Neural crest cell (in vitro differentiated cells): Measurements from ENCODE around the gene OR2S2. TPM values are rescaled to one million over a fixed set of nuclear protein-coding genes. Genes with fewer than 3 reads are reported as not detected.

ENCODE experiments used
- DNase-seq: peaks from one replicate; pipeline ENCODE4 v3.0.0; 2021; ENCODE audit warnings: low read depth, mixed read lengths, low spot score
- H3K27ac Mint-ChIP-seq: one replicate; pipeline ENCODE4 v1.8.0; 2021; ENCODE audit warnings: mild to moderate bottlenecking, mixed read lengths; ENCODE audit not compliant: unreplicated experiment
- H3K27me3 Mint-ChIP-seq: 2 replicates; pipeline ENCODE4 v1.8.0; 2021; ENCODE audit warnings: low read depth, mild to moderate bottlenecking, mixed read lengths
- H3K36me3 Mint-ChIP-seq: 2 replicates; pipeline ENCODE4 v1.8.0; 2021; ENCODE audit warnings: low read depth, mild to moderate bottlenecking, mixed read lengths
- H3K4me1 Mint-ChIP-seq: 2 replicates; pipeline ENCODE4 v1.8.0; 2021; ENCODE audit warnings: mixed read lengths
- H3K4me3 Mint-ChIP-seq: one replicate; pipeline ENCODE4 v1.8.0; 2021; ENCODE audit warnings: mild to moderate bottlenecking, mixed read lengths
- H3K9me3 Mint-ChIP-seq: 2 replicates; pipeline ENCODE4 v1.8.0; 2021; ENCODE audit warnings: mixed read lengths
- CTCF ChIP-seq: fragments of 200-600 bp; sonication (generic); conservative IDR thresholded peaks from 2 replicates; pipeline ENCODE4 v1.5.0; 2021; ENCODE audit warnings: antibody characterized with exemption, mild to moderate bottlenecking
- total RNA-seq: library from RNA; stranded (reverse); gene quantifications from 2 replicates; pipeline ENCODE4 v1.2.1, GENCODE V29; 2021

The OR2S2 gene
- total RNA-seq, 1 donor from 2014 or later: not detected

DNA sequence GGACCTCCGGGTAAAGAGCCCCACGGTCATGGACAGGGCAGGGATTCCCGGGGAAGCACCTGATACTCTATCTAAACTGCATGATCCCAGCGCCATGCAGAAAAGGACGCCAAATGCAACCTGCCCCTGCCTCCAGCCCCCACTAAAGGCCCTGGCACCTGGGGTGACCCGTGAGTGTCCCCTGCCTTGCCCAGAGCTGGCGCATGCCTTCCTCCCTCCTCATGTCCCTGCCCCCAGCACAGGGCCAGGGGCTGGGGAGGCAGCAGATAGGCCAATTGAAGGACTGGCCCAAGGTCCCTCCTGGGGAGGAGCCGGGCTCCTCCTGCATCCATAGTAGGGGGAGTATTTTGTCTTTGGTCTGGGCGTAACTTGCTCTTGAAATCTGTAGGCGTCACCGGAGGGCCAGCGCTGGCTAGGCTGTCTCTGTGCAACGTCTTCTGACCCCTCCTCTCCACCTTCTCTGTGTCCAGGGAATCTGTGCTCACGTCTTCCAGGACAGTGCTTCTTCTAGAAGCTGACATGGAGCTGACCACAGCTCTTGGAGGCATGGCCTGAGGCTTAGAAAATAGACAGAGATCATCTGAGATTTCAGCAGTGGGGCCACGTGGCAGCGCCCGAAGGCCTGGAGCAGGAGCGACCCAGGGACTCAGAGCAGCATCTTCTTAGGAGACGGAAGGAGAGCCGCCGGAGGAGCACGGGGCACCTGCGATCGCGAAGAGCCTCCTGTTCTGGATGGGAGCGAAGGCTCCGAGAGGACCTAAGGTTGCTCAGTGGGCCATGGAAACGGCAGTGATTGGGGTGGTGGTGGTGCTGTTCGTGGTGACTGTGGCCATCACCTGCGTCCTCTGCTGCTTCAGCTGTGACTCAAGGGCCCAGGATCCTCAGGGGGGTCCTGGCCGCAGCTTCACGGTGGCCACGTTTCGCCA, 48.0 kb downstream of the OR2S2 start:
- Mint-ChIP-seq H3K9me3 (no peaks in the 10 kb centered on the region), H3K27me3 (no peaks in the 10 kb centered on the region), H3K27ac (no peak overlapping the region), H3K36me3 (no peaks in the 10 kb centered on the region), H3K4me1 (peaks cover 36% of the 10 kb centered on the region), H3K4me3 (no peak overlapping the region)
- DNase-seq: no peak
- TF ChIP-seq CTCF: no peak

GRCh38 chr9:35909274-35909673, 48.7 kb downstream of the OR2S2 start, which contains the start of gene SPAAR:
SPAAR (plus strand) TSS chr9:35909490; CDS start chr9:35910464, 974 bp downstream.
- H3K36me3 Mint-ChIP-seq: no peaks in the 10 kb centered on the region
- peaks cover 36% of the 10 kb centered on the region for H3K4me1 Mint-ChIP-seq
- H3K27me3 Mint-ChIP-seq: no peaks in the 10 kb centered on the region
- H3K9me3 Mint-ChIP-seq: no peaks in the 10 kb centered on the region
- no peak for DNase-seq
- H3K27ac Mint-ChIP-seq: peak within 1 kb of the TSS; percentile 57
- no peak for TF ChIP-seq CTCF
- H3K4me3 Mint-ChIP-seq: no peak within 1 kb of the TSS

DNA sequence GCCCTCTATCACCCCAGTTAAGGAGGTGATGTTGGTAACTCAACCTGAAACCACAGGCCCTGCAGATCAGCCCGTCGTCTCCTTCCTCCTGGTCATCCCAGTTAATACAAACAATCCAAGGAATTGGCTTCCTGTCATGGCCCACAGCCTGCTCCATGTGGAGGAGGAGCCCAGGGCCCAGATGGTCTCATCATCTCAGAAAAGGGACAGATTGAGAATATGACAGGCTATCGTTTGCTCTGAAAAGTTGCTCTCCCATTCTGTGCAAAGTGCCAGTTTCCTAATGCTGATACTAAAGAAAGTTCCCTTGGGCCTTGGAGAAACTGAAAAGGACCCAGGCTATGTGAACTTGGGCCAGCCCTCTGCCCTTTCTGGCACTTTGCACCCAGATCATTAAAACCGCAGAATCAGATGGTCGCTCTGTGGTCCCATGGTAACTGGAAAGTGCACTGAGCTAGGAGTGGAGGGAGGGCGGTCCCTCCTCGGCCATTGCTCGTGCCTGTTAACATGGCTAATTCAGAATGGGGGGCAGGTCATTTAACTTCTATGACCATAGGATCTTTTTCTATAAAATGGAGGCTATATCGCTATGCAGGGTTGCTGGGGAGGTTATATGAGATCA, 49.3 kb downstream of the OR2S2 start:
- H3K36me3 Mint-ChIP-seq: no peaks in the 10 kb centered on the region
- TF ChIP-seq CTCF: no peak
- H3K4me3 Mint-ChIP-seq: no peak overlapping the region
- peak overlapping the region; percentile 27 for H3K27ac Mint-ChIP-seq
- peaks cover 36% of the 10 kb centered on the region for H3K4me1 Mint-ChIP-seq
- H3K9me3 Mint-ChIP-seq: no peaks in the 10 kb centered on the region
- DNase-seq: no peak
- H3K27me3 Mint-ChIP-seq: no peaks in the 10 kb centered on the region

- Mint-ChIP-seq H3K9me3 (no peaks in the 10 kb centered on the region), H3K4me1 (peaks cover 36% of the 10 kb centered on the region), H3K27me3 (peaks cover 1% of the 10 kb centered on the region), H3K36me3 (no peaks in the 10 kb centered on the region), H3K27ac (peak overlapping the region; percentile 91), H3K4me3 (no peak overlapping the region)
- no peak for TF ChIP-seq CTCF
- no peak for DNase-seq
Measured at GRCh38 chr9:35907711-35908503, 50.0 kb downstream of the OR2S2 start.

Other genes starting within 250 kb of the OR2S2 start
- 123 and 141 TPM in 2 replicates for gene TLN1, start 226.0 kb downstream of the OR2S2 start, total RNA-seq
- 35.3 and 35.9 TPM in 2 replicates for gene CREB3, start 225.5 kb downstream of the OR2S2 start, total RNA-seq
- 84.9 and 95.9 TPM in 2 replicates for gene GBA2, start 208.9 kb downstream of the OR2S2 start, total RNA-seq
- 34.7 and 34.9 TPM in 2 replicates for gene RGP1, start 208.9 kb downstream of the OR2S2 start, total RNA-seq
- gene MSMP, start 203.9 kb downstream of the OR2S2 start, total RNA-seq: not detected in 2 replicates
- 26.9 and 27.6 TPM in 2 replicates for gene NPR2, start 166.6 kb downstream of the OR2S2 start, total RNA-seq
- gene SPAG8, start 145.9 kb downstream of the OR2S2 start, total RNA-seq: 1.4 TPM in 2 replicates
- 54.1 and 60.1 TPM in 2 replicates for gene HINT2, start 143.1 kb downstream of the OR2S2 start, total RNA-seq
- gene FAM221B, start 129.4 kb downstream of the OR2S2 start, total RNA-seq: 0.19 and 0.43 TPM in 2 replicates
- 23.9 and 26.5 TPM in 2 replicates for gene TMEM8B, start 128.9 kb downstream of the OR2S2 start, total RNA-seq
- not detected in 2 replicates for gene OR13J1, start 87.8 kb downstream of the OR2S2 start, total RNA-seq
- not detected in 2 replicates for gene HRCT1, start 52.0 kb downstream of the OR2S2 start, total RNA-seq
- not detected in 2 replicates for gene SPAAR, start 48.7 kb downstream of the OR2S2 start, total RNA-seq
- 9.4 and 9.5 TPM in 2 replicates for gene RECK, start 78.8 kb upstream of the OR2S2 start, total RNA-seq
- gene GLIPR2, start 178.6 kb upstream of the OR2S2 start, total RNA-seq: 21.5 and 24.2 TPM in 2 replicates
- gene CCIN, start 211.2 kb upstream of the OR2S2 start, total RNA-seq: not detected in 2 replicates
- gene CLTA, start 232.8 kb upstream of the OR2S2 start, total RNA-seq: 222 and 224 TPM in 2 replicates